Prostate gland (tissue), 2 donors: Measurements from ENCODE around the gene MLLT6. TPM values are rescaled to one million over a fixed set of nuclear protein-coding genes. Genes with fewer than 3 reads are reported as not detected.

Experiments used
- DNase-seq: peaks from one replicate; pipeline ENCODE4 v3.0.0-alpha.2; 2019; ENCODE audit warnings: low spot score
- H3K27ac ChIP-seq, 2 donors: fragments of 200-600 bp; sonication (generic); 2 replicates each; pipeline ENCODE4 v1.5.1; 2017 to 2019
- H3K27me3 ChIP-seq: fragments of 200-600 bp; sonication (generic); replicated peaks from 2 replicates; pipeline ENCODE4 v1.5.1; 2019; ENCODE audit not compliant: insufficient read depth
- H3K36me3 ChIP-seq, 2 donors: fragments of 200-600 bp; sonication (generic); 1 replicate in 1 of 2; 2 replicates in 1 of 2; pipeline versions ENCODE4 v1.5.1 to v1.8.1; 2017 to 2019
- H3K4me1 ChIP-seq: fragments of 200-600 bp; sonication (generic); replicated peaks from 2 replicates; pipeline ENCODE4 v1.5.1; 2019
- H3K4me3 ChIP-seq, 2 donors: fragments of 200-600 bp; sonication (generic); 2 replicates each; pipeline ENCODE4 v1.5.1; 2017 to 2019
- H3K9me3 ChIP-seq: fragments of 200-600 bp; sonication (generic); 2 replicates; pipeline ENCODE4 v1.5.1; 2017
- CTCF ChIP-seq, 4 experiments: fragments of 200-600 bp in 2 of 4; fragments of 450-650 bp in 2 of 4; sonication (generic) in 2 of 4; IDR thresholded peaks; 1 replicate in 3 of 4; 2 replicates in 1 of 4; pipeline ENCODE4 v1.5.1; 2016 to 2019; ENCODE audit warnings: antibody characterized with exemption in 4 of 4, mild to moderate bottlenecking in 2 of 4, moderate library complexity in 2 of 4
- POLR2A ChIP-seq: fragments of 450-650 bp; IDR thresholded peaks from one replicate; pipeline ENCODE4 v1.6.1; 2016; ENCODE audit warnings: antibody characterized with exemption, mild to moderate bottlenecking
- POLR2AphosphoS5 ChIP-seq: sonication (generic); formaldehyde crosslinking; IDR thresholded peaks from one replicate; pipeline ENCODE4 v1.6.1; 2017; ENCODE audit warnings: antibody characterized with exemption
- WGBS: methylation state at CpG from one replicate; pipeline ENCODE4 v1.1.5; 2018; 5-methylcytosine and 5-hydroxymethylcytosine counted together
- intact Hi-C: fragments of 100-400 bp; cut with DNase I; formaldehyde crosslinking; loops from one replicate; pipeline ENCODE4 v1.14.2; 2022
- total RNA-seq, 2 donors: library from RNA; depleted of rRNA; stranded (reverse); fragments of >200 nt; gene quantifications; one replicate each; pipeline ENCODE4 v1.1.0, GENCODE V29; 2016

Gene MLLT6
- total RNA-seq, 2 donors from 2014 or later: 69.1 to 142 TPM

GRCh38 chr17:38730526-38731379 is 25.7 kb downstream of the MLLT6 start:
- peak overlapping the region; percentile 51 to 66 for H3K4me3 ChIP-seq
- 10% methylated on average over 27 of the region's 27 CpGs for WGBS
- TF ChIP-seq POLR2A (no peak), POLR2AphosphoS5 (no peak), CTCF (IDR thresholded peaks at IDR 0.05) (no peak)
- no peak for DNase-seq
- peaks cover 31% of the 10 kb centered on the region for H3K4me1 ChIP-seq
- H3K36me3 ChIP-seq: no peaks in the 10 kb centered on the region
- H3K27me3 ChIP-seq: no peaks in the 10 kb centered on the region
- no peaks in the 10 kb centered on the region for H3K9me3 ChIP-seq
- H3K27ac ChIP-seq: peak overlapping the region; percentile 81
- intact Hi-C loops: loop anchor here (1.0 kb wide), 1 partner anchor 25 kb away; the partner anchor contains the start of gene MLLT6

GRCh38 chr17:38731526-38732294 is 26.6 kb downstream of the MLLT6 start:
- peak; percentile 51 for DNase-seq
- Histone ChIP-seq H3K36me3 (no peaks in the 10 kb centered on the region), H3K9me3 (no peaks in the 10 kb centered on the region), H3K4me3 (peak overlapping the region in 1 of 2 donors; percentile 66), H3K27me3 (no peaks in the 10 kb centered on the region), H3K27ac (peak overlapping the region; percentile 81), H3K4me1 (peaks cover 31% of the 10 kb centered on the region)
- intact Hi-C loops: no loop called here
- 45% methylated on average over 8 of the region's 8 CpGs for WGBS
- TF ChIP-seq CTCF (IDR thresholded peaks at IDR 0.05) (no peak), POLR2AphosphoS5 (no peak), POLR2A (no peak)

- WGBS: 52% methylated on average over 7 of the region's 7 CpGs
- intact Hi-C loops: no loop called here
- H3K4me3 ChIP-seq: no peak overlapping the region
- H3K36me3 ChIP-seq: no peaks in the 10 kb centered on the region
- peaks cover 31% of the 10 kb centered on the region for H3K4me1 ChIP-seq
- no peaks in the 10 kb centered on the region for H3K27me3 ChIP-seq
- no peaks in the 10 kb centered on the region for H3K9me3 ChIP-seq
- H3K27ac ChIP-seq: peak overlapping the region; percentile 81
- no peak for TF ChIP-seq POLR2A
- TF ChIP-seq POLR2AphosphoS5: peak; percentile 62
- TF ChIP-seq CTCF (IDR thresholded peaks at IDR 0.05): no peak
- peak; percentile 70 for DNase-seq
Observed at GRCh38 chr17:38732376-38733281, 27.6 kb downstream of the MLLT6 start.

- TF ChIP-seq POLR2AphosphoS5 (peak; percentile 10), CTCF (IDR thresholded peaks at IDR 0.05) (no peak)
- no peaks in the 10 kb centered on the region for H3K36me3 ChIP-seq
- peak; percentile 47 for DNase-seq
- WGBS: 59% methylated on average over 9 of the region's 9 CpGs
- intact Hi-C loops: no loop called here
- no peaks in the 10 kb centered on the region for H3K9me3 ChIP-seq
- H3K4me3 ChIP-seq: no peak overlapping the region
- H3K27me3 ChIP-seq: no peaks in the 10 kb centered on the region
- peaks cover 31% of the 10 kb centered on the region for H3K4me1 ChIP-seq
- H3K27ac ChIP-seq: peak overlapping the region; percentile 56 to 81
Observed at GRCh38 chr17:38733282-38733981, 28.4 kb downstream of the MLLT6 start.
